GM12878 (cell line): ENCODE measurements around the gene VPS18. TPM values are rescaled to one million over a fixed set of nuclear protein-coding genes. Genes with fewer than 3 reads are reported as not detected.

Source experiments
- BMI1 ChIP-seq: fragments of 450-650 bp; IDR thresholded peaks from 2 replicates; pipeline ENCODE4 v1.6.1; 2016; ENCODE audit warnings: mild to moderate bottlenecking, moderate library complexity, borderline replicate concordance
- CEBPB ChIP-seq, 2 experiments: fragments of 150-350 bp in 1 of 2; IDR thresholded peaks; 2 replicates each; pipeline ENCODE4 v1.6.1; 2012 to 2014; ENCODE audit warnings: low read depth in 2 of 2, low read length in 2 of 2, borderline replicate concordance in 1 of 2, inconsistent platforms in 1 of 2
- DPF2 ChIP-seq: fragments of 450-650 bp; IDR thresholded peaks from 2 replicates; pipeline ENCODE4 v1.6.1; 2017; ENCODE audit warnings: mild to moderate bottlenecking
- FOXM1 ChIP-seq: IDR thresholded peaks from 2 replicates; pipeline ENCODE4 v1.6.1; 2012; ENCODE audit warnings: low read depth, mild to moderate bottlenecking, inconsistent platforms, low read length, moderate library complexity
- GATAD2B ChIP-seq: fragments of 450-650 bp; conservative IDR thresholded peaks from 2 replicates; pipeline ENCODE4 v1.6.1; 2017; ENCODE audit warnings: low read depth, mild to moderate bottlenecking, moderate library complexity
- MEF2B ChIP-seq: fragments of 450-650 bp; IDR thresholded peaks from 2 replicates; pipeline ENCODE4 v1.6.1; 2018; ENCODE audit warnings: mild to moderate bottlenecking, moderate library complexity; ENCODE audit not compliant: partially characterized antibody, poor library complexity, severe bottlenecking
- MTA2 ChIP-seq: fragments of 450-650 bp; IDR thresholded peaks from 2 replicates; pipeline ENCODE4 v1.6.1; 2016; ENCODE audit warnings: low read depth, mild to moderate bottlenecking, moderate library complexity
- SMAD1 ChIP-seq: fragments of 450-650 bp; IDR thresholded peaks from 2 replicates; pipeline ENCODE4 v1.6.1; 2018; ENCODE audit warnings: mild to moderate bottlenecking, low read depth; ENCODE audit not compliant: partially characterized antibody
- SREBF2 ChIP-seq: IDR thresholded peaks from 2 replicates; pipeline ENCODE4 v1.6.1; 2012; ENCODE audit warnings: mild to moderate bottlenecking, low read length
- ZNF274 ChIP-seq: IDR thresholded peaks from one replicate; pipeline ENCODE4 v1.8.0; 2011; ENCODE audit not compliant: insufficient read length, insufficient read depth
- polyA plus RNA-seq, 11 experiments: library from polyadenylated mRNA; depleted of rRNA in 4 of 11; unstranded in 6 of 11; stranded (reverse) in 5 of 11; fragments of >200 nt; fragmentation: Nextera tagmentation in 4 of 11; fragmentation: Illumina TruSeq in 1 of 11; extraction: Ambion mirVana in 4 of 11; extraction: Trizol in 1 of 11; gene quantifications; 1 replicate in 1 of 11; 2 replicates in 10 of 11; pipeline versions ENCODE4 v1.2.1 to v1.2.3, GENCODE V29; 2011 to 2016; ENCODE audit warnings: inconsistent platforms in 2 of 11, missing spikeins in 2 of 11, low read depth in 1 of 11
- total RNA-seq, 4 experiments: library from RNA; depleted of rRNA in 3 of 4; stranded (reverse); fragments of >200 nt in 3 of 4; fragmentation: Illumina TruSeq in 1 of 4; extraction: Trizol in 1 of 4; gene quantifications; 2 replicates each; pipeline versions ENCODE4 v1.2.1 to v1.2.3, GENCODE V29; 2013 to 2021
- TF ChIP-seq, protein P1 (sequence below): IDR thresholded peaks from 2 replicates; pipeline ENCODE4 v1.6.1; 2012; ENCODE audit warnings: improper control_type of control experiment, low read depth, low read length; ENCODE audit not compliant: insufficient replicate concordance
- TF ChIP-seq, protein P2 (sequence below): fragments of 450-650 bp; conservative IDR thresholded peaks from 2 replicates; pipeline ENCODE4 v1.6.1; 2017; ENCODE audit warnings: mild to moderate bottlenecking, moderate library complexity
- TF ChIP-seq, protein P3 (sequence below): fragments of 450-650 bp; IDR thresholded peaks from 2 replicates; pipeline ENCODE4 v1.6.1; 2017; ENCODE audit warnings: mild to moderate bottlenecking, low read depth, inconsistent platforms; ENCODE audit not compliant: poor library complexity, severe bottlenecking
- TF ChIP-seq, protein P4 (sequence below): fragments of 450-650 bp; IDR thresholded peaks from 2 replicates; pipeline ENCODE4 v1.6.1; 2017; ENCODE audit warnings: borderline replicate concordance
- TF ChIP-seq, protein P5 (sequence below): fragments of 450-650 bp; IDR thresholded peaks from 2 replicates; pipeline ENCODE4 v1.6.1; 2016; ENCODE audit warnings: mild to moderate bottlenecking

VPS18 gene
- total and polyA plus RNA-seq, 10 of the 15 experiments (the other 5 are each of a cell fraction or from before 2014, with no cell fraction given) = 0.71 to 20.4 (median 10.6) TPM

DNA sequence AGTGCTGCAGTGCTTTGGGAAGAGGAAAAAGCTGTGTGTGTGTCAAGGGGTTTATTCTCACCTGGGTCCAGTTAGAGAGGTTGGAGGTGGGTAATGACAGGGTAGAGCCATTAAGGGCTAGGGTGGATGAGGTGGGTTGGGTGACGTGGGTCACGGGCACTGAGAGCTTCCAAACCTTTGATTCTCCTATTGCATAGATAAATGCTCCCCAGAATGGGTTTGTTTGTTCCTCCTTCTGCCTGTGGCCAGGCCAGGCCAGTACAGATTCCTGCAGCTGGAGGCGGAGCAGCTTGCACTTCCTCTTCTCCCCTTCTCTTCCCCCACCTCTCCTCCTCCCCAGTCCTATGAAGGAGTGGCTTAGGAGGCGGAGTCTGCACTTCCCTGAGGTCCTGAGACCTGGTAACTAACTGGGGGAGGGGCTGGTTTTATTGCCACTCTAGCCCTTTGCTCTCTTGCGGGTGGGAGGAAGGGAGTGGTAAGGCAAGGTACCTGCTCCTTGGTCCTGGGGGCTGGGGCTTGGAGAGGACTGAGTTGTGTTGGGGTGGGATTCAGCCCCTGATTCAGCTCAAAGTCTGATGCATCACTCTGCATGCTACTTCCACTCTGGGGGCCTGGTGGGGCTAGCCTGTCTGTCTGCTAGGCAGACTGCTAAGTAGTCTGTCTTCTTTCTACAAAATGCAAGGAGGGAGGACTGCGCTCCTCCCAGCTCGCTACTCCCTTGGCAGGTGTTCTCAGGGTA is 46.9 kb upstream of the VPS18 start (continued):
- TF ChIP-seq, protein P1, sequence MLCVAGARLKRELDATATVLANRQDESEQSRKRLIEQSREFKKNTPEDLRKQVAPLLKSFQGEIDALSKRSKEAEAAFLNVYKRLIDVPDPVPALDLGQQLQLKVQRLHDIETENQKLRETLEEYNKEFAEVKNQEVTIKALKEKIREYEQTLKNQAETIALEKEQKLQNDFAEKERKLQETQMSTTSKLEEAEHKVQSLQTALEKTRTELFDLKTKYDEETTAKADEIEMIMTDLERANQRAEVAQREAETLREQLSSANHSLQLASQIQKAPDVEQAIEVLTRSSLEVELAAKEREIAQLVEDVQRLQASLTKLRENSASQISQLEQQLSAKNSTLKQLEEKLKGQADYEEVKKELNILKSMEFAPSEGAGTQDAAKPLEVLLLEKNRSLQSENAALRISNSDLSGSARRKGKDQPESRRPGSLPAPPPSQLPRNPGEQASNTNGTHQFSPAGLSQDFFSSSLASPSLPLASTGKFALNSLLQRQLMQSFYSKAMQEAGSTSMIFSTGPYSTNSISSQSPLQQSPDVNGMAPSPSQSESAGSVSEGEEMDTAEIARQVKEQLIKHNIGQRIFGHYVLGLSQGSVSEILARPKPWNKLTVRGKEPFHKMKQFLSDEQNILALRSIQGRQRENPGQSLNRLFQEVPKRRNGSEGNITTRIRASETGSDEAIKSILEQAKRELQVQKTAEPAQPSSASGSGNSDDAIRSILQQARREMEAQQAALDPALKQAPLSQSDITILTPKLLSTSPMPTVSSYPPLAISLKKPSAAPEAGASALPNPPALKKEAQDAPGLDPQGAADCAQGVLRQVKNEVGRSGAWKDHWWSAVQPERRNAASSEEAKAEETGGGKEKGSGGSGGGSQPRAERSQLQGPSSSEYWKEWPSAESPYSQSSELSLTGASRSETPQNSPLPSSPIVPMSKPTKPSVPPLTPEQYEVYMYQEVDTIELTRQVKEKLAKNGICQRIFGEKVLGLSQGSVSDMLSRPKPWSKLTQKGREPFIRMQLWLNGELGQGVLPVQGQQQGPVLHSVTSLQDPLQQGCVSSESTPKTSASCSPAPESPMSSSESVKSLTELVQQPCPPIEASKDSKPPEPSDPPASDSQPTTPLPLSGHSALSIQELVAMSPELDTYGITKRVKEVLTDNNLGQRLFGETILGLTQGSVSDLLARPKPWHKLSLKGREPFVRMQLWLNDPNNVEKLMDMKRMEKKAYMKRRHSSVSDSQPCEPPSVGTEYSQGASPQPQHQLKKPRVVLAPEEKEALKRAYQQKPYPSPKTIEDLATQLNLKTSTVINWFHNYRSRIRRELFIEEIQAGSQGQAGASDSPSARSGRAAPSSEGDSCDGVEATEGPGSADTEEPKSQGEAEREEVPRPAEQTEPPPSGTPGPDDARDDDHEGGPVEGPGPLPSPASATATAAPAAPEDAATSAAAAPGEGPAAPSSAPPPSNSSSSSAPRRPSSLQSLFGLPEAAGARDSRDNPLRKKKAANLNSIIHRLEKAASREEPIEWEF = no peak
- TF ChIP-seq MEF2B (no peak), MTA2 (no peak), ZNF274 (no peak), BMI1 (no peak), CEBPB (IDR thresholded peaks at IDR 0.05; ENCODE audit: borderline replicate concordance in 1 of 2, low read depth in 2 of 2, low read length in 2 of 2) (no peak), DPF2 (peak; percentile 46; the same call in 1 of the 2 replicates), SMAD1 (no peak), FOXM1 (no peak), SREBF2 (no peak), GATAD2B (no peak)
- TF ChIP-seq, protein P2, sequence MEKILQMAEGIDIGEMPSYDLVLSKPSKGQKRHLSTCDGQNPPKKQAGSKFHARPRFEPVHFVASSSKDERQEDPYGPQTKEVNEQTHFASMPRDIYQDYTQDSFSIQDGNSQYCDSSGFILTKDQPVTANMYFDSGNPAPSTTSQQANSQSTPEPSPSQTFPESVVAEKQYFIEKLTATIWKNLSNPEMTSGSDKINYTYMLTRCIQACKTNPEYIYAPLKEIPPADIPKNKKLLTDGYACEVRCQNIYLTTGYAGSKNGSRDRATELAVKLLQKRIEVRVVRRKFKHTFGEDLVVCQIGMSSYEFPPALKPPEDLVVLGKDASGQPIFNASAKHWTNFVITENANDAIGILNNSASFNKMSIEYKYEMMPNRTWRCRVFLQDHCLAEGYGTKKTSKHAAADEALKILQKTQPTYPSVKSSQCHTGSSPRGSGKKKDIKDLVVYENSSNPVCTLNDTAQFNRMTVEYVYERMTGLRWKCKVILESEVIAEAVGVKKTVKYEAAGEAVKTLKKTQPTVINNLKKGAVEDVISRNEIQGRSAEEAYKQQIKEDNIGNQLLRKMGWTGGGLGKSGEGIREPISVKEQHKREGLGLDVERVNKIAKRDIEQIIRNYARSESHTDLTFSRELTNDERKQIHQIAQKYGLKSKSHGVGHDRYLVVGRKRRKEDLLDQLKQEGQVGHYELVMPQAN = no peak
- TF ChIP-seq, protein P3, sequence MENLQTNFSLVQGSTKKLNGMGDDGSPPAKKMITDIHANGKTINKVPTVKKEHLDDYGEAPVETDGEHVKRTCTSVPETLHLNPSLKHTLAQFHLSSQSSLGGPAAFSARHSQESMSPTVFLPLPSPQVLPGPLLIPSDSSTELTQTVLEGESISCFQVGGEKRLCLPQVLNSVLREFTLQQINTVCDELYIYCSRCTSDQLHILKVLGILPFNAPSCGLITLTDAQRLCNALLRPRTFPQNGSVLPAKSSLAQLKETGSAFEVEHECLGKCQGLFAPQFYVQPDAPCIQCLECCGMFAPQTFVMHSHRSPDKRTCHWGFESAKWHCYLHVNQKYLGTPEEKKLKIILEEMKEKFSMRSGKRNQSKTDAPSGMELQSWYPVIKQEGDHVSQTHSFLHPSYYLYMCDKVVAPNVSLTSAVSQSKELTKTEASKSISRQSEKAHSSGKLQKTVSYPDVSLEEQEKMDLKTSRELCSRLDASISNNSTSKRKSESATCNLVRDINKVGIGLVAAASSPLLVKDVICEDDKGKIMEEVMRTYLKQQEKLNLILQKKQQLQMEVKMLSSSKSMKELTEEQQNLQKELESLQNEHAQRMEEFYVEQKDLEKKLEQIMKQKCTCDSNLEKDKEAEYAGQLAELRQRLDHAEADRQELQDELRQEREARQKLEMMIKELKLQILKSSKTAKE = no peak
- TF ChIP-seq, protein P4, sequence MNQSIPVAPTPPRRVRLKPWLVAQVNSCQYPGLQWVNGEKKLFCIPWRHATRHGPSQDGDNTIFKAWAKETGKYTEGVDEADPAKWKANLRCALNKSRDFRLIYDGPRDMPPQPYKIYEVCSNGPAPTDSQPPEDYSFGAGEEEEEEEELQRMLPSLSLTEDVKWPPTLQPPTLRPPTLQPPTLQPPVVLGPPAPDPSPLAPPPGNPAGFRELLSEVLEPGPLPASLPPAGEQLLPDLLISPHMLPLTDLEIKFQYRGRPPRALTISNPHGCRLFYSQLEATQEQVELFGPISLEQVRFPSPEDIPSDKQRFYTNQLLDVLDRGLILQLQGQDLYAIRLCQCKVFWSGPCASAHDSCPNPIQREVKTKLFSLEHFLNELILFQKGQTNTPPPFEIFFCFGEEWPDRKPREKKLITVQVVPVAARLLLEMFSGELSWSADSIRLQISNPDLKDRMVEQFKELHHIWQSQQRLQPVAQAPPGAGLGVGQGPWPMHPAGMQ = no peak
- TF ChIP-seq, protein P5, sequence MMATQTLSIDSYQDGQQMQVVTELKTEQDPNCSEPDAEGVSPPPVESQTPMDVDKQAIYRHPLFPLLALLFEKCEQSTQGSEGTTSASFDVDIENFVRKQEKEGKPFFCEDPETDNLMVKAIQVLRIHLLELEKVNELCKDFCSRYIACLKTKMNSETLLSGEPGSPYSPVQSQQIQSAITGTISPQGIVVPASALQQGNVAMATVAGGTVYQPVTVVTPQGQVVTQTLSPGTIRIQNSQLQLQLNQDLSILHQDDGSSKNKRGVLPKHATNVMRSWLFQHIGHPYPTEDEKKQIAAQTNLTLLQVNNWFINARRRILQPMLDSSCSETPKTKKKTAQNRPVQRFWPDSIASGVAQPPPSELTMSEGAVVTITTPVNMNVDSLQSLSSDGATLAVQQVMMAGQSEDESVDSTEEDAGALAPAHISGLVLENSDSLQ = no peak
